Activated T-helper 2 cell treated with anti-CD3 and anti-CD28 coated beads, Interferon-gamma antibody, Interleukin-2, Interleukin-4, amounts not matched to agents 10 μg/mL and 5 μg/mL and 100 μg/mL, durations not matched to agents 14 hours and 24 hours and 36 hours (primary cell): ENCODE results near the gene GAS2L2. TPM values are rescaled to one million over a fixed set of nuclear protein-coding genes. Genes with fewer than 3 reads are reported as not detected.

Source experiments
- DNase-seq: peaks from one replicate; pipeline ENCODE4 v3.0.0; 2021; ENCODE audit warnings: low spot score
- H3K27ac Mint-ChIP-seq: one replicate; pipeline ENCODE4 v1.8.0; 2021; ENCODE audit warnings: mixed read lengths
- H3K27me3 Mint-ChIP-seq: one replicate; pipeline ENCODE4 v1.8.0; 2021; ENCODE audit warnings: low read depth, mixed read lengths
- H3K36me3 Mint-ChIP-seq: one replicate; pipeline ENCODE4 v1.8.0; 2021; ENCODE audit warnings: low read depth, mixed read lengths
- H3K4me1 Mint-ChIP-seq: one replicate; pipeline ENCODE4 v1.8.0; 2021; ENCODE audit warnings: low read depth, mixed read lengths
- H3K4me3 Mint-ChIP-seq: one replicate; pipeline ENCODE4 v1.8.0; 2021; ENCODE audit warnings: low read depth, mild to moderate bottlenecking, moderate library complexity, mixed read lengths
- H3K9me3 Mint-ChIP-seq: one replicate; pipeline ENCODE4 v1.8.0; 2021; ENCODE audit warnings: mixed read lengths
- intact Hi-C: fragments of 100-400 bp; cut with micrococcal nuclease; formaldehyde crosslinking; loops from one replicate; pipeline ENCODE4 v1.15.1; 2023
- total RNA-seq: library from RNA; stranded (reverse); gene quantifications from 2 replicates; pipeline ENCODE4 v1.2.3, GENCODE V29; 2022

The GAS2L2 gene
- total RNA-seq, 1 donor from 2014 or later, result not detected

GRCh38 chr17:35788477-35789368 lies 35.7 kb upstream of the GAS2L2 start:
- intact Hi-C loops, result no loop called here
- DNase-seq, result no peak
- Mint-ChIP-seq H3K27ac (no peak overlapping the region), H3K4me3 (no peak overlapping the region), H3K36me3 (no peaks in the 10 kb centered on the region), H3K9me3 (no peaks in the 10 kb centered on the region), H3K27me3 (peaks cover 51% of the 10 kb centered on the region), H3K4me1 (peaks cover 3% of the 10 kb centered on the region)

- H3K27me3 Mint-ChIP-seq, result peaks cover 38% of the 10 kb centered on the region
- H3K9me3 Mint-ChIP-seq, result no peaks in the 10 kb centered on the region
- no peak for DNase-seq
- peaks cover 3% of the 10 kb centered on the region for H3K4me1 Mint-ChIP-seq
- intact Hi-C loops, result no loop called here
- no peaks in the 10 kb centered on the region for H3K36me3 Mint-ChIP-seq
- H3K27ac Mint-ChIP-seq, result no peak overlapping the region
- H3K4me3 Mint-ChIP-seq, result no peak overlapping the region
Measured at GRCh38 chr17:35786941-35787432, 33.9 kb upstream of the GAS2L2 start.

- Mint-ChIP-seq H3K36me3 (no peaks in the 10 kb centered on the region), H3K4me3 (no peak overlapping the region), H3K9me3 (no peaks in the 10 kb centered on the region), H3K27ac (no peak overlapping the region), H3K27me3 (peaks cover 37% of the 10 kb centered on the region), H3K4me1 (peaks cover 3% of the 10 kb centered on the region)
- intact Hi-C loops, result no loop called here
- no peak for DNase-seq
Measured at GRCh38 chr17:35784895-35785294, 31.9 kb upstream of the GAS2L2 start.

- H3K4me3 Mint-ChIP-seq, result no peak overlapping the region
- H3K4me1 Mint-ChIP-seq, result no peaks in the 10 kb centered on the region
- H3K27me3 Mint-ChIP-seq, result peaks cover 22% of the 10 kb centered on the region
- no peaks in the 10 kb centered on the region for H3K36me3 Mint-ChIP-seq
- intact Hi-C loops, result no loop called here
- no peak for DNase-seq
- no peaks in the 10 kb centered on the region for H3K9me3 Mint-ChIP-seq
- no peak overlapping the region for H3K27ac Mint-ChIP-seq
Measured at GRCh38 chr17:35780950-35781349, 27.9 kb upstream of the GAS2L2 start.

- Mint-ChIP-seq H3K27me3 (peaks cover 26% of the 10 kb centered on the region), H3K4me1 (no peaks in the 10 kb centered on the region), H3K9me3 (no peaks in the 10 kb centered on the region), H3K27ac (no peak overlapping the region), H3K4me3 (no peak overlapping the region), H3K36me3 (no peaks in the 10 kb centered on the region)
- intact Hi-C loops, result no loop called here
- no peak for DNase-seq
Measured at GRCh38 chr17:35778641-35779196, 25.7 kb upstream of the GAS2L2 start.

GRCh38 chr17:35775583-35775982 lies 22.5 kb upstream of the GAS2L2 start:
- Mint-ChIP-seq H3K27me3 (peaks cover 22% of the 10 kb centered on the region), H3K9me3 (no peaks in the 10 kb centered on the region), H3K27ac (no peak overlapping the region), H3K4me3 (no peak overlapping the region), H3K36me3 (no peaks in the 10 kb centered on the region), H3K4me1 (no peaks in the 10 kb centered on the region)
- DNase-seq, result no peak
- intact Hi-C loops, result no loop called here

GRCh38 chr17:35775039-35775438 lies 22.0 kb upstream of the GAS2L2 start:
- Mint-ChIP-seq H3K4me3 (no peak overlapping the region), H3K4me1 (no peaks in the 10 kb centered on the region), H3K27me3 (peaks cover 22% of the 10 kb centered on the region), H3K27ac (no peak overlapping the region), H3K9me3 (no peaks in the 10 kb centered on the region), H3K36me3 (no peaks in the 10 kb centered on the region)
- DNase-seq, result no peak
- intact Hi-C loops, result no loop called here

GRCh38 chr17:35774499-35774898 lies 21.5 kb upstream of the GAS2L2 start:
- no peaks in the 10 kb centered on the region for H3K4me1 Mint-ChIP-seq
- no peak overlapping the region for H3K4me3 Mint-ChIP-seq
- no peak overlapping the region for H3K27ac Mint-ChIP-seq
- H3K27me3 Mint-ChIP-seq, result peaks cover 22% of the 10 kb centered on the region
- no peak for DNase-seq
- H3K36me3 Mint-ChIP-seq, result no peaks in the 10 kb centered on the region
- H3K9me3 Mint-ChIP-seq, result no peaks in the 10 kb centered on the region
- intact Hi-C loops, result no loop called here

GRCh38 chr17:35773679-35774425 lies 20.8 kb upstream of the GAS2L2 start:
- H3K36me3 Mint-ChIP-seq, result no peaks in the 10 kb centered on the region
- no peaks in the 10 kb centered on the region for H3K9me3 Mint-ChIP-seq
- H3K4me1 Mint-ChIP-seq, result no peaks in the 10 kb centered on the region
- intact Hi-C loops, result no loop called here
- H3K27ac Mint-ChIP-seq, result no peak overlapping the region
- H3K27me3 Mint-ChIP-seq, result peaks cover 21% of the 10 kb centered on the region
- no peak overlapping the region for H3K4me3 Mint-ChIP-seq
- DNase-seq, result no peak

- H3K9me3 Mint-ChIP-seq, result no peaks in the 10 kb centered on the region
- no peak overlapping the region for H3K4me3 Mint-ChIP-seq
- no peaks in the 10 kb centered on the region for H3K4me1 Mint-ChIP-seq
- intact Hi-C loops, result no loop called here
- peaks cover 17% of the 10 kb centered on the region for H3K27me3 Mint-ChIP-seq
- H3K36me3 Mint-ChIP-seq, result no peaks in the 10 kb centered on the region
- no peak overlapping the region for H3K27ac Mint-ChIP-seq
- DNase-seq, result no peak
Measured at GRCh38 chr17:35773129-35773528, 20.1 kb upstream of the GAS2L2 start.

GRCh38 chr17:35769895-35770486 lies 17.0 kb upstream of the GAS2L2 start:
- Mint-ChIP-seq H3K4me1 (peaks cover 2% of the 10 kb centered on the region), H3K27ac (no peak overlapping the region), H3K27me3 (peaks cover 15% of the 10 kb centered on the region), H3K4me3 (no peak overlapping the region), H3K36me3 (no peaks in the 10 kb centered on the region), H3K9me3 (no peaks in the 10 kb centered on the region)
- DNase-seq, result no peak
- intact Hi-C loops, result no loop called here

- Mint-ChIP-seq H3K9me3 (no peaks in the 10 kb centered on the region), H3K4me1 (peaks cover 8% of the 10 kb centered on the region), H3K27me3 (peaks cover 12% of the 10 kb centered on the region), H3K36me3 (no peaks in the 10 kb centered on the region), H3K27ac (no peak overlapping the region), H3K4me3 (no peak overlapping the region)
- no peak for DNase-seq
- intact Hi-C loops, result no loop called here
Measured at GRCh38 chr17:35768797-35769196, 15.8 kb upstream of the GAS2L2 start.
